Endodermal cell (in vitro differentiated cells): ENCODE data around the gene SUPT7L. TPM values are rescaled to one million over a fixed set of nuclear protein-coding genes. Genes with fewer than 3 reads are reported as not detected.
"Not testable (repeated sequence)": the region's sequence is repeated elsewhere in the genome, so short reads cannot be mapped to it uniquely, and the experiment has no call there.

Experiments
- DNase-seq: peaks from one replicate; pipeline ENCODE4 v3.0.0-alpha.2; 2017
- H3K27ac ChIP-seq: 2 replicates; pipeline ENCODE4 v1.5.1; 2013; ENCODE audit warnings: mild to moderate bottlenecking, low read depth, low read length, moderate library complexity
- H3K27me3 ChIP-seq: 2 replicates; pipeline ENCODE4 v1.6.1; 2013; ENCODE audit warnings: mild to moderate bottlenecking, low read length, moderate library complexity; ENCODE audit not compliant: insufficient read depth, control insufficient read depth, poor library complexity, severe bottlenecking
- H3K36me3 ChIP-seq: 2 replicates; pipeline ENCODE4 v1.7.0; 2013; ENCODE audit warnings: mild to moderate bottlenecking, low read length, moderate library complexity; ENCODE audit not compliant: control insufficient read depth, insufficient read depth
- H3K4me1 ChIP-seq: one replicate; pipeline ENCODE4 v1.7.0; 2013; ENCODE audit warnings: low read length; ENCODE audit not compliant: control insufficient read depth, insufficient read depth
- H3K4me3 ChIP-seq: 2 replicates; pipeline ENCODE4 v1.5.1; 2013; ENCODE audit warnings: mild to moderate bottlenecking, low read length, moderate library complexity
- H3K9ac ChIP-seq: 2 replicates; pipeline ENCODE4 v1.6.1; 2013; ENCODE audit warnings: mild to moderate bottlenecking, low read length, moderate library complexity; ENCODE audit not compliant: poor library complexity, severe bottlenecking; ENCODE audit errors: extremely low read depth
- H3K9me3 ChIP-seq: 2 replicates; pipeline ENCODE4 v1.6.1; 2013; ENCODE audit warnings: mild to moderate bottlenecking, low read length, moderate library complexity; ENCODE audit not compliant: control insufficient read depth
- H3K27ac Mint-ChIP-seq: 2 replicates; pipeline ENCODE4 v1.8.0; 2020; ENCODE audit warnings: mixed read lengths
- H3K27me3 Mint-ChIP-seq: 2 replicates; pipeline ENCODE4 v1.8.0; 2021; ENCODE audit warnings: mild to moderate bottlenecking, mixed read lengths; ENCODE audit not compliant: insufficient read depth
- H3K36me3 Mint-ChIP-seq: 2 replicates; pipeline ENCODE4 v1.8.0; 2020; ENCODE audit warnings: low read depth, mixed read lengths
- H3K4me1 Mint-ChIP-seq: 2 replicates; pipeline ENCODE4 v1.8.0; 2020; ENCODE audit warnings: mixed read lengths
- H3K4me3 Mint-ChIP-seq: 2 replicates; pipeline ENCODE4 v1.8.0; 2020; ENCODE audit warnings: mild to moderate bottlenecking, moderate library complexity, mixed read lengths
- H3K9me3 Mint-ChIP-seq: 2 replicates; pipeline ENCODE4 v1.8.0; 2020; ENCODE audit warnings: mild to moderate bottlenecking, mixed read lengths
- whole genome bisulfite sequencing, 2 experiments: methylation state at CpG; one replicate each; pipeline versions ENCODE4 v1.1.5 to v1.1.7; 2013; ENCODE audit warnings: missing lambda C conversion rate in 2 of 2, mixed read lengths in 1 of 2; ENCODE audit not compliant: insufficient coverage in 1 of 2, insufficient read length in 1 of 2; 5-methylcytosine and 5-hydroxymethylcytosine counted together
- total RNA-seq, 2 donors: library from RNA; stranded (reverse); fragmentation: NEBNext Ultra II Directional in 1 of 2; extraction: Animal tissue kit (Norgen Biotek cat#: 25700) in 1 of 2; gene quantifications; 2 replicates in 1 of 2; 3 replicates in 1 of 2; pipeline ENCODE4 v1.2.1, GENCODE V29; 2021
- TF ChIP-seq, protein P1 (sequence below): fragments of 200-600 bp; sonication (generic); conservative IDR thresholded peaks from 2 replicates; pipeline ENCODE4 v1.5.0; 2021; ENCODE audit warnings: antibody characterized with exemption, mild to moderate bottlenecking

Gene SUPT7L
- total RNA-seq, 2 donors from 2014 or later = 43.3 to 43.9 TPM

DNA sequence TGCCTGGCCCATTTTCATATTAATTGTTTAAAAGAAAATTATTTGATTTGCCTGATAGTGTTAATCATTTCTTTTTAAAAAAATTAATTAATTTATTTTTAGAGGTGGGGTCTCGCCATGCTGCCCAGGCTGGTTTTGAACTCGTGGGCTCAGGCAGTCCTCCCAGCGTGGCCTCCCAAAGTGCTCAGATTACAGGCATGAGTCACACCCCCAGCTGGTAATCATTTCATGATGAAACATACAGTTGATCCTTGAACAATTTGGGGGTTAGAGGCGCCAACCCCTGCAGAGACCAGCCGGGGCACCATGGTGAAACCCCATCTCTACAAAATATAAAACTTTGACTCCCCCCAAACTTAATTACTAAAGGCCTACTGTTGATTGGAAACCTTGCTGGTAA, 26.6 kb downstream of the SUPT7L start:
- no peak overlapping the region for H3K4me3 ChIP-seq
- Mint-ChIP-seq H3K27ac (no peak overlapping the region), H3K36me3 (peaks cover 63% of the 10 kb centered on the region), H3K4me3 (no peak overlapping the region), H3K4me1 (peaks cover 5% of the 10 kb centered on the region), H3K9me3 (no peaks in the 10 kb centered on the region), H3K27me3 (no peaks in the 10 kb centered on the region)
- no peak overlapping the region for H3K9ac ChIP-seq
- 82 to 93% methylated on average over 3 to 5 of the region's 5 CpGs for WGBS, 2 experiments
- H3K36me3 ChIP-seq = peaks cover 93% of the 10 kb centered on the region
- H3K27ac ChIP-seq = no peak overlapping the region
- TF ChIP-seq, protein P1, sequence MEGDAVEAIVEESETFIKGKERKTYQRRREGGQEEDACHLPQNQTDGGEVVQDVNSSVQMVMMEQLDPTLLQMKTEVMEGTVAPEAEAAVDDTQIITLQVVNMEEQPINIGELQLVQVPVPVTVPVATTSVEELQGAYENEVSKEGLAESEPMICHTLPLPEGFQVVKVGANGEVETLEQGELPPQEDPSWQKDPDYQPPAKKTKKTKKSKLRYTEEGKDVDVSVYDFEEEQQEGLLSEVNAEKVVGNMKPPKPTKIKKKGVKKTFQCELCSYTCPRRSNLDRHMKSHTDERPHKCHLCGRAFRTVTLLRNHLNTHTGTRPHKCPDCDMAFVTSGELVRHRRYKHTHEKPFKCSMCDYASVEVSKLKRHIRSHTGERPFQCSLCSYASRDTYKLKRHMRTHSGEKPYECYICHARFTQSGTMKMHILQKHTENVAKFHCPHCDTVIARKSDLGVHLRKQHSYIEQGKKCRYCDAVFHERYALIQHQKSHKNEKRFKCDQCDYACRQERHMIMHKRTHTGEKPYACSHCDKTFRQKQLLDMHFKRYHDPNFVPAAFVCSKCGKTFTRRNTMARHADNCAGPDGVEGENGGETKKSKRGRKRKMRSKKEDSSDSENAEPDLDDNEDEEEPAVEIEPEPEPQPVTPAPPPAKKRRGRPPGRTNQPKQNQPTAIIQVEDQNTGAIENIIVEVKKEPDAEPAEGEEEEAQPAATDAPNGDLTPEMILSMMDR = no peak
- no peaks in the 10 kb centered on the region for H3K27me3 ChIP-seq
- no peak for DNase-seq
- H3K9me3 ChIP-seq = no peaks in the 10 kb centered on the region
- H3K4me1 ChIP-seq = no peaks in the 10 kb centered on the region

DNA sequence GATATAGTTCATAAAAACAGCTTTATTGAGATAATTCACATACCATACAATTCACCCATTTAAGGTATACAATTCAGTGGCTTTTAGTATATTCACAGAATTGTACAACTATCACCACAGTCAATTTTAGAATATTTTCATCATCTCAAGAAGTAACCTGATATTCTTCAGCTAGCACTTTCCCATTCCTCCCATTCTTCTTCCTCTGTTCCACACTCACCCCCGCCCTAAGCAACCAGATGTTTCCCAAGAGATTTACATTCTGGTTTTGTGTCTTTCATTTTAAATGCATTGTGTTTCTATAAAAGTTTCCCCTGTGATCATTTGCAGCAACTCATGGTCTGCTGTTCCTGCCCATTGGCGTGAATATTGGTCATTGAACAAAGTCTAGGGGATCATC, 29.1 kb downstream of the SUPT7L start:
- no peaks in the 10 kb centered on the region for H3K27me3 ChIP-seq
- DNase-seq = no peak
- Mint-ChIP-seq H3K4me3 (no peak overlapping the region), H3K27ac (no peak overlapping the region), H3K27me3 (no peaks in the 10 kb centered on the region), H3K4me1 (peaks cover 6% of the 10 kb centered on the region), H3K9me3 (no peaks in the 10 kb centered on the region), H3K36me3 (peaks cover 58% of the 10 kb centered on the region)
- no peak overlapping the region for H3K4me3 ChIP-seq
- H3K27ac ChIP-seq = no peak overlapping the region
- H3K9ac ChIP-seq = no peak overlapping the region
- WGBS, 2 experiments = 83 to 94% methylated on average over 1 to 2 of the region's 2 CpGs
- TF ChIP-seq, protein P1 = no peak
- H3K4me1 ChIP-seq = no peaks in the 10 kb centered on the region
- no peaks in the 10 kb centered on the region for H3K9me3 ChIP-seq
- peaks cover 83% of the 10 kb centered on the region for H3K36me3 ChIP-seq

DNA sequence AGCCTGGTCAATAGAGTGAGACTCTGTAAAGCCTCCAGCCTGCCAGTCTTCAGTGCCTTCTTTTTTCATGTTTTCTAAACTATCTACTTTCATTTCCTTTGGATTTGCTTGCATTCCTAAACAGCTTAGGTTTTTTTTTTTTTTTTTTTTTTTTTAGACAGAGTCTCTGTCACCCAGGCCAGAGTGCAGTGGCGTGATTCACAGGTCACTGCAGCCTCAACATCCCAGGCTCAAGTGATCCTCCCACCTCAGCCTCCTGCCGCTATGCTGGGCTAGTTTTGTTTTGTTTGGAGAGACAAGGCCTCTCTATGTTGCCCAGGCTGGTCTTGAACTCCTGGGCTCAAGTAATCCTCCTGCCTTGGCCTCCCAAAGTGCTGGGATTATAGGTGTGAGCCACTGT, 33.2 kb downstream of the SUPT7L start:
- H3K4me1 Mint-ChIP-seq = peaks cover 11% of the 10 kb centered on the region
- H3K9me3 Mint-ChIP-seq, H3K27ac ChIP-seq, H3K27ac Mint-ChIP-seq, H3K4me3 Mint-ChIP-seq, H3K27me3 Mint-ChIP-seq, H3K4me1 ChIP-seq, H3K9me3 ChIP-seq, H3K9ac ChIP-seq, H3K27me3 ChIP-seq, DNase-seq, H3K4me3 ChIP-seq: not testable (repeated sequence)
- H3K36me3 Mint-ChIP-seq = peaks cover 37% of the 10 kb centered on the region
- WGBS, 2 experiments = 91% methylated on average over 2 of the region's 2 CpGs; no CpG with 5 or more reads in 1 of the 2 experiments
- H3K36me3 ChIP-seq = peaks cover 48% of the 10 kb centered on the region
